Astrocyte of the spinal cord (primary cell): ENCODE measurements around the gene CCDC73.
"Not testable (repeated sequence)": the region's sequence is repeated elsewhere in the genome, so short reads cannot be mapped to it uniquely, and the experiment has no call there.

Experiments used
- DNase-seq: peaks from one replicate; pipeline ENCODE4 v3.0.0; 2011; ENCODE audit warnings: low read depth, low spot score
- H3K4me3 ChIP-seq: 2 replicates; pipeline ENCODE4 v1.5.1; 2011; ENCODE audit warnings: low read depth, mild to moderate bottlenecking, low read length, moderate library complexity
- CTCF ChIP-seq: IDR thresholded peaks from 2 replicates; pipeline ENCODE4 v1.5.1; 2012; ENCODE audit warnings: low read depth, mild to moderate bottlenecking, low read length, inconsistent platforms
- in situ Hi-C: cut with HindIII; loops from 2 replicates; pipeline ENCODE4 v1.10.0; 2017; ENCODE audit warnings: low sequenced_read_pairs

CCDC73 gene

GRCh38 chr11:32723332-32723731, 71.1 kb downstream of the CCDC73 start:
- H3K4me3 ChIP-seq, result no peak overlapping the region
- no peak for TF ChIP-seq CTCF
- in situ Hi-C loops, result no loop called here
- no peak for DNase-seq

GRCh38 chr11:32722255-32722654, 72.2 kb downstream of the CCDC73 start:
- in situ Hi-C loops, result no loop called here
- no peak for TF ChIP-seq CTCF
- H3K4me3 ChIP-seq, result no peak overlapping the region
- no peak for DNase-seq

GRCh38 chr11:32713496-32713895, 81.0 kb downstream of the CCDC73 start:
- TF ChIP-seq CTCF, result peak; percentile 43
- in situ Hi-C loops, result no loop called here
- peak; percentile 9 for DNase-seq
- no peak overlapping the region for H3K4me3 ChIP-seq

GRCh38 chr11:32708978-32709377, 85.5 kb downstream of the CCDC73 start:
- DNase-seq, H3K4me3 ChIP-seq, in situ Hi-C loops: not testable (repeated sequence)

DNA sequence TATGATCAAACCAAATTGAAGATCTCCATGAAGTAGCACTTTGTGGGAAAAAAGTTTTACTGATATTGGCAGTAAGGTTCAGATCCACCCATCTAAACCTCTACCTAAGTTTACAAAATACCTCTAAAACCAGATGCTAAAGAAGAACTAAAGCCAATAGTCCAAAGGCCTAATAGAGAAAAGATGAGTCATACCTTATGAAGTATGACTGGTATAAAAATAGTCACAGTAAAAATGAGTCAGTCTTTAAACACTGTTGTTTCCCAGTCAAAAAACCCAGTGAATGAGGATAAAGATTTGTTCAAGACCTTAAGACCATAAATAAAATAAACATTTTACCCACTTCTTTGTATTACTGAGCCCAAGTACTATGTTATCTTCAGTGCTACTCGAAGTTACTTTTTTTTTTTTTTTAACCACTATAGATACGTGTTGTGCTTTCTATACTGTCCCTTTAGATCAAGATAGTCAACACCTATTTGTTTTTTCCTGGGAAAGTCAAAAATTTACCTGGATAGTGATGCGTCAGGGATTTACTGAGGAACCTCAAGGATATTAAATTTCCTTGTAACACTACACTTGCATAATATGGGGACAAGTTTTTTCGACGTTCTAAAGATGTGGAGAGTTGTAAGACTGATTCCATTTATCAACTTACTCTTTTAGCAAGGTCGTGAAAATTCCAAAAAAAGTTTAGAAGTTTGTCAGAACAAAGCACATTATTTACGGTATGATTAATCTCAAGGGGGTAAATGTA, 87.3 kb downstream of the CCDC73 start:
- TF ChIP-seq CTCF, result no peak
- in situ Hi-C loops, result no loop called here
- no peak overlapping the region for H3K4me3 ChIP-seq
- DNase-seq, result peak; percentile 87

DNA sequence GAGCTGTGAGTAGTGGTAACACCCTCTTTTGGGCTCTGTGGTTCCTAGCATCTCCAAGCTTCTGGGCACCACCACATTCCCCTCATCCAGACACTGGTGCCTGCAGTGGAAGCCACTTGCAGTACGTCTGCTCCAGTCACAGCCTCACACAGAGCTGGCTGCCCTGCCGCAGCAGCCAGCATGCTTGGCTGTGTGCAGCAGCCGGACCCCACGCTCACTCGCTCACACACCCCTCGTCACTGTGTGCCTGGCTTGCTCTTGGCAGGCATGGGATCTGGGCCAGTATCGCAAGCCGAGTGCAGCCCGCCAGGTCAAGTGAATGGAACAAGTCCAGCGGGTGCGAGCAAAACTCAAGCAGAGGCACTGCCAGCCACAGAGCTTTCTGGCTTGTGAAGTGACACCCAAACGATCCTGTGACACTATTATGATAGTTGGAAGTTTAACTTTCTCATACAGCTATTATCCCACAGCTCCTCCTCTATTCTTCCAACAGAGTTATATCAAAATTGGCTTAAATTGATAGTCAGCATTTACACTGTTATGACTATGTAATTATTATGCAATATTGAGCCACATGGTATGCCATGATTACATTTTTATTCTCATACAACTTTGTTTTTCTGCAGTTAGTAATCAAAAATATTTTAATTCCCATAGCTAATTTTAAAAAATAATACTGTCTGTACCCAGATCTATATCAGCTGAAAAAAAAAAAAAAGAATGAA, 89.0 kb downstream of the CCDC73 start:
- in situ Hi-C loops, result no loop called here
- H3K4me3 ChIP-seq, result no peak overlapping the region
- DNase-seq, result no peak
- TF ChIP-seq CTCF, result no peak

- in situ Hi-C loops, result no loop called here
- H3K4me3 ChIP-seq, result no peak overlapping the region
- no peak for TF ChIP-seq CTCF
- DNase-seq, result no peak
Observed at GRCh38 chr11:32704775-32705174, 89.7 kb downstream of the CCDC73 start.
